ENCODE measurements around the gene CALU. TPM values are rescaled to one million over a fixed set of nuclear protein-coding genes. Genes with fewer than 3 reads are reported as not detected.

Gene CALU
- total and polyA plus RNA-seq, 2 experiments from 2014 or later = 136 to 179 TPM

DNA sequence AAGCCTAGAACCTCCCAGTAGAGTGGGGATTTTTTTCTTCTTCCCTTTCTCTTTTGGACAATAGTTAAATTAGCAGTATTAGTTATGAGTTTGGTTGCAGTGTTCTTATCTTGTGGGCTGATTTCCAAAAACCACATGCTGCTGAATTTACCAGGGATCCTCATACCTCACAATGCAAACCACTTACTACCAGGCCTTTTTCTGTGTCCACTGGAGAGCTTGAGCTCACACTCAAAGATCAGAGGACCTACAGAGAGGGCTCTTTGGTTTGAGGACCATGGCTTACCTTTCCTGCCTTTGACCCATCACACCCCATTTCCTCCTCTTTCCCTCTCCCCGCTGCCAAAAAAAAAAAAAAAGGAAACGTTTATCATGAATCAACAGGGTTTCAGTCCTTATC, 31.1 kb downstream of the CALU start:
- peaks cover 12% of the 10 kb centered on the region; the same call in 1 of the 2 replicates for H4K20me1 ChIP-seq (replicated peaks; ENCODE audit: insufficient read depth)
- H3K4me1 Mint-ChIP-seq = no peaks in the 10 kb centered on the region
- H3K4me3 ChIP-seq = no peak overlapping the region
- no peaks in the 10 kb centered on the region for H3K9me3 Mint-ChIP-seq
- H3K9me2 ChIP-seq (ENCODE audit: insufficient read depth) = no peaks in the 10 kb centered on the region
- H3K27me3 ChIP-seq (ENCODE audit: insufficient read depth) = no peaks in the 10 kb centered on the region
- H3F3A ChIP-seq (replicated peaks; ENCODE audit: low read depth) = 0 out of 2 replicates have a peak, but pooled peaks cover 4% of the 10 kb centered on the region
- no peak overlapping the region for H3K27ac ChIP-seq (ENCODE audit: low read depth)
- no peak overlapping the region for H3K4me3 Mint-ChIP-seq
- ATAC-seq (no peak), DNase-seq (ENCODE audit: low spot score) (no peak)
- H3K4me2 ChIP-seq = no peak overlapping the region
- H2AFZ ChIP-seq = no peak overlapping the region
- H3K27me3 Mint-ChIP-seq (ENCODE audit: insufficient read depth, low read depth, poor library complexity) = no peaks in the 10 kb centered on the region
- peaks cover 68% of the 10 kb centered on the region for H3K36me3 Mint-ChIP-seq (ENCODE audit: low read depth)
- H3K4me1 ChIP-seq (ENCODE audit: insufficient read depth) = no peaks in the 10 kb centered on the region
- H3K79me2 ChIP-seq (replicated peaks; ENCODE audit: insufficient read depth) = no peaks in the 10 kb centered on the region
- H3K36me3 ChIP-seq (ENCODE audit: insufficient read depth) = peaks cover 57% of the 10 kb centered on the region
- no peak overlapping the region for H3K27ac Mint-ChIP-seq
- TF ChIP-seq STAT1 (IDR thresholded peaks at IDR 0.05; ENCODE audit: unreplicated experiment) (no peak), ZNF114 (CRISPR knock-in tag; IDR thresholded peaks at IDR 0.05) (no peak), POLR2AphosphoS5 (IDR thresholded peaks at IDR 0.05; ENCODE audit: low read depth) (no peak), JUNB (IDR thresholded peaks at IDR 0.05; ENCODE audit: unreplicated experiment) (no peak), EZH2phosphoT487 (IDR thresholded peaks at IDR 0.05; ENCODE audit: unreplicated experiment) (no peak), CREB1 (CRISPR knock-in tag; IDR thresholded peaks at IDR 0.05; ENCODE audit: low read depth) (no peak), EZH2 (IDR thresholded peaks at IDR 0.05; ENCODE audit: low read depth, unreplicated experiment) (no peak)
- TF ChIP-seq, protein P1, sequence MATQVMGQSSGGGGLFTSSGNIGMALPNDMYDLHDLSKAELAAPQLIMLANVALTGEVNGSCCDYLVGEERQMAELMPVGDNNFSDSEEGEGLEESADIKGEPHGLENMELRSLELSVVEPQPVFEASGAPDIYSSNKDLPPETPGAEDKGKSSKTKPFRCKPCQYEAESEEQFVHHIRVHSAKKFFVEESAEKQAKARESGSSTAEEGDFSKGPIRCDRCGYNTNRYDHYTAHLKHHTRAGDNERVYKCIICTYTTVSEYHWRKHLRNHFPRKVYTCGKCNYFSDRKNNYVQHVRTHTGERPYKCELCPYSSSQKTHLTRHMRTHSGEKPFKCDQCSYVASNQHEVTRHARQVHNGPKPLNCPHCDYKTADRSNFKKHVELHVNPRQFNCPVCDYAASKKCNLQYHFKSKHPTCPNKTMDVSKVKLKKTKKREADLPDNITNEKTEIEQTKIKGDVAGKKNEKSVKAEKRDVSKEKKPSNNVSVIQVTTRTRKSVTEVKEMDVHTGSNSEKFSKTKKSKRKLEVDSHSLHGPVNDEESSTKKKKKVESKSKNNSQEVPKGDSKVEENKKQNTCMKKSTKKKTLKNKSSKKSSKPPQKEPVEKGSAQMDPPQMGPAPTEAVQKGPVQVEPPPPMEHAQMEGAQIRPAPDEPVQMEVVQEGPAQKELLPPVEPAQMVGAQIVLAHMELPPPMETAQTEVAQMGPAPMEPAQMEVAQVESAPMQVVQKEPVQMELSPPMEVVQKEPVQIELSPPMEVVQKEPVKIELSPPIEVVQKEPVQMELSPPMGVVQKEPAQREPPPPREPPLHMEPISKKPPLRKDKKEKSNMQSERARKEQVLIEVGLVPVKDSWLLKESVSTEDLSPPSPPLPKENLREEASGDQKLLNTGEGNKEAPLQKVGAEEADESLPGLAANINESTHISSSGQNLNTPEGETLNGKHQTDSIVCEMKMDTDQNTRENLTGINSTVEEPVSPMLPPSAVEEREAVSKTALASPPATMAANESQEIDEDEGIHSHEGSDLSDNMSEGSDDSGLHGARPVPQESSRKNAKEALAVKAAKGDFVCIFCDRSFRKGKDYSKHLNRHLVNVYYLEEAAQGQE (IDR thresholded peaks at IDR 0.05; ENCODE audit: unreplicated experiment) = no peak

DNA sequence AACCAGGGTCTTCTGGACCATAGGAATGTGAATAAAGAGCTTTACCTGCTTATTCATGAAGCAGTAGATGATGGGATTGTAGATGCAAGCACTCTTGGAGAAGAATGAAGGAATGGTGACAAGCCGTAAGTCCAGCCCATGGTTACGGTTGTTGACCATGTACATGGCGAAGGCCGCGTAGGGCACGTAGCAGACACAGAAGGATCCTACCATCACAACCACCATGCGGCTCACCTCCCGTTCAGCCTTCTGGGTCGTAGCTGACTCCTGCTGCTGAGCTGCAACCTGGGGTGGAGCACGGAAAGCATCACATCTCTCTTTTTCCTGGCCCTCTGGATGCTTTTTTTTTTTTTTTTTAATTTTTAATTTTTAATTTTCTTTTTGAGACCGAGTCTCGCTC, 34.4 kb downstream of the CALU start:
- no peak overlapping the region for H3K4me2 ChIP-seq
- DNase-seq (ENCODE audit: low spot score) (no peak), ATAC-seq (no peak)
- Mint-ChIP-seq H3K9me3 (peaks cover 21% of the 10 kb centered on the region), H3K4me1 (no peaks in the 10 kb centered on the region), H3K4me3 (no peak overlapping the region), H3K36me3 (ENCODE audit: low read depth) (peaks cover 53% of the 10 kb centered on the region), H3K27me3 (ENCODE audit: insufficient read depth, low read depth, poor library complexity) (peaks cover under 1% of the 10 kb centered on the region), H3K27ac (no peak overlapping the region)
- H3F3A ChIP-seq (replicated peaks; ENCODE audit: low read depth) = 0 out of 2 replicates have a peak, but pooled peaks cover 4% of the 10 kb centered on the region
- no peak overlapping the region for H2AFZ ChIP-seq
- H3K27ac ChIP-seq (ENCODE audit: low read depth) = no peak overlapping the region
- peaks cover 33% of the 10 kb centered on the region for H3K36me3 ChIP-seq (ENCODE audit: insufficient read depth)
- no peaks in the 10 kb centered on the region for H3K9me2 ChIP-seq (ENCODE audit: insufficient read depth)
- 0 out of 2 replicates have a peak, but pooled peaks cover 7% of the 10 kb centered on the region for H4K20me1 ChIP-seq (replicated peaks; ENCODE audit: insufficient read depth)
- no peaks in the 10 kb centered on the region for H3K27me3 ChIP-seq (ENCODE audit: insufficient read depth)
- H3K4me3 ChIP-seq = no peak overlapping the region
- no peaks in the 10 kb centered on the region for H3K79me2 ChIP-seq (replicated peaks; ENCODE audit: insufficient read depth)
- no peaks in the 10 kb centered on the region for H3K4me1 ChIP-seq (ENCODE audit: insufficient read depth)
- TF ChIP-seq, protein P2, sequence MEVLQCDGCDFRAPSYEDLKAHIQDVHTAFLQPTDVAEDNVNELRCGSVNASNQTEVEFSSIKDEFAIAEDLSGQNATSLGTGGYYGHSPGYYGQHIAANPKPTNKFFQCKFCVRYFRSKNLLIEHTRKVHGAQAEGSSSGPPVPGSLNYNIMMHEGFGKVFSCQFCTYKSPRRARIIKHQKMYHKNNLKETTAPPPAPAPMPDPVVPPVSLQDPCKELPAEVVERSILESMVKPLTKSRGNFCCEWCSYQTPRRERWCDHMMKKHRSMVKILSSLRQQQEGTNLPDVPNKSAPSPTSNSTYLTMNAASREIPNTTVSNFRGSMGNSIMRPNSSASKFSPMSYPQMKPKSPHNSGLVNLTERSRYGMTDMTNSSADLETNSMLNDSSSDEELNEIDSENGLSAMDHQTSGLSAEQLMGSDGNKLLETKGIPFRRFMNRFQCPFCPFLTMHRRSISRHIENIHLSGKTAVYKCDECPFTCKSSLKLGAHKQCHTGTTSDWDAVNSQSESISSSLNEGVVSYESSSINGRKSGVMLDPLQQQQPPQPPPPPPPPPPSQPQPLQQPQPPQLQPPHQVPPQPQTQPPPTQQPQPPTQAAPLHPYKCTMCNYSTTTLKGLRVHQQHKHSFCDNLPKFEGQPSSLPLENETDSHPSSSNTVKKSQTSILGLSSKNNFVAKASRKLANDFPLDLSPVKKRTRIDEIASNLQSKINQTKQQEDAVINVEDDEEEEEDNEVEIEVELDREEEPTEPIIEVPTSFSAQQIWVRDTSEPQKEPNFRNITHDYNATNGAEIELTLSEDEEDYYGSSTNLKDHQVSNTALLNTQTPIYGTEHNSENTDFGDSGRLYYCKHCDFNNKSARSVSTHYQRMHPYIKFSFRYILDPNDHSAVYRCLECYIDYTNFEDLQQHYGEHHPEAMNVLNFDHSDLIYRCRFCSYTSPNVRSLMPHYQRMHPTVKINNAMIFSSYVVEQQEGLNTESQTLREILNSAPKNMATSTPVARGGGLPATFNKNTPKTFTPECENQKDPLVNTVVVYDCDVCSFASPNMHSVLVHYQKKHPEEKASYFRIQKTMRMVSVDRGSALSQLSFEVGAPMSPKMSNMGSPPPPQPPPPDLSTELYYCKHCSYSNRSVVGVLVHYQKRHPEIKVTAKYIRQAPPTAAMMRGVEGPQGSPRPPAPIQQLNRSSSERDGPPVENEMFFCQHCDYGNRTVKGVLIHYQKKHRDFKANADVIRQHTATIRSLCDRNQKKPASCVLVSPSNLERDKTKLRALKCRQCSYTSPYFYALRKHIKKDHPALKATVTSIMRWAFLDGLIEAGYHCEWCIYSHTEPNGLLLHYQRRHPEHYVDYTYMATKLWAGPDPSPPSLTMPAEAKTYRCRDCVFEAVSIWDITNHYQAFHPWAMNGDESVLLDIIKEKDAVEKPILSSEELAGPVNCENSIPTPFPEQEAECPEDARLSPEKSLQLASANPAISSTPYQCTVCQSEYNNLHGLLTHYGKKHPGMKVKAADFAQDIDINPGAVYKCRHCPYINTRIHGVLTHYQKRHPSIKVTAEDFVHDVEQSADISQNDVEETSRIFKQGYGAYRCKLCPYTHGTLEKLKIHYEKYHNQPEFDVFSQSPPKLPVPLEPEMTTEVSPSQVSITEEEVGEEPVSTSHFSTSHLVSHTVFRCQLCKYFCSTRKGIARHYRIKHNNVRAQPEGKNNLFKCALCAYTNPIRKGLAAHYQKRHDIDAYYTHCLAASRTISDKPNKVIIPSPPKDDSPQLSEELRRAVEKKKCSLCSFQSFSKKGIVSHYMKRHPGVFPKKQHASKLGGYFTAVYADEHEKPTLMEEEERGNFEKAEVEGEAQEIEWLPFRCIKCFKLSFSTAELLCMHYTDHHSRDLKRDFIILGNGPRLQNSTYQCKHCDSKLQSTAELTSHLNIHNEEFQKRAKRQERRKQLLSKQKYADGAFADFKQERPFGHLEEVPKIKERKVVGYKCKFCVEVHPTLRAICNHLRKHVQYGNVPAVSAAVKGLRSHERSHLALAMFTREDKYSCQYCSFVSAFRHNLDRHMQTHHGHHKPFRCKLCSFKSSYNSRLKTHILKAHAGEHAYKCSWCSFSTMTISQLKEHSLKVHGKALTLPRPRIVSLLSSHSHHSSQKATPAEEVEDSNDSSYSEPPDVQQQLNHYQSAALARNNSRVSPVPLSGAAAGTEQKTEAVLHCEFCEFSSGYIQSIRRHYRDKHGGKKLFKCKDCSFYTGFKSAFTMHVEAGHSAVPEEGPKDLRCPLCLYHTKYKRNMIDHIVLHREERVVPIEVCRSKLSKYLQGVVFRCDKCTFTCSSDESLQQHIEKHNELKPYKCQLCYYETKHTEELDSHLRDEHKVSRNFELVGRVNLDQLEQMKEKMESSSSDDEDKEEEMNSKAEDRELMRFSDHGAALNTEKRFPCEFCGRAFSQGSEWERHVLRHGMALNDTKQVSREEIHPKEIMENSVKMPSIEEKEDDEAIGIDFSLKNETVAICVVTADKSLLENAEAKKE (CRISPR knock-in tag; IDR thresholded peaks at IDR 0.05) = no peak
- TF ChIP-seq, protein P1 (IDR thresholded peaks at IDR 0.05; ENCODE audit: unreplicated experiment) = no peak

All from GM23338 (cell line).